K562 (cell line): ENCODE data around the gene CBFA2T2. TPM values are rescaled to one million over a fixed set of nuclear protein-coding genes. Genes with fewer than 3 reads are reported as not detected.

Experiments used
- GATAD2B ChIP-seq: fragments of 450-650 bp; IDR thresholded peaks from 2 replicates; pipeline ENCODE4 v1.6.1; 2017; ENCODE audit warnings: mild to moderate bottlenecking, borderline replicate concordance
- IRF1 ChIP-seq: sonication (generic); formaldehyde crosslinking; IDR thresholded peaks from 2 replicates; pipeline ENCODE4 v1.8.0; 2022; ENCODE audit warnings: missing genetic modification reagents, mild to moderate bottlenecking, borderline replicate concordance
- LEF1 ChIP-seq: fragments of 450-650 bp; IDR thresholded peaks from 2 replicates; pipeline ENCODE4 v1.6.1; 2016; ENCODE audit warnings: mild to moderate bottlenecking
- POLR2AphosphoS5 ChIP-seq: IDR thresholded peaks from 2 replicates; pipeline ENCODE4 v1.6.1; 2011; ENCODE audit warnings: mild to moderate bottlenecking, low read depth, low read length, moderate library complexity; ENCODE audit not compliant: control insufficient read depth, insufficient read depth
- RFX1 ChIP-seq: fragments of 450-650 bp; IDR thresholded peaks from 2 replicates; pipeline ENCODE4 v1.6.1; 2016; ENCODE audit warnings: mild to moderate bottlenecking, moderate library complexity
- TARDBP ChIP-seq: fragments of 450-650 bp; IDR thresholded peaks from 2 replicates; pipeline ENCODE4 v1.6.1; 2016
- ZBTB40 ChIP-seq, 2 experiments: fragments of 450-650 bp in 1 of 2; sonication (generic) in 1 of 2; formaldehyde crosslinking in 1 of 2; IDR thresholded peaks; 2 replicates each; pipeline versions ENCODE4 v1.7.1 to v1.9.0; 2016 to 2022; ENCODE audit warnings: inconsistent platforms in 1 of 2, mild to moderate bottlenecking in 1 of 2, missing genetic modification reagents in 1 of 2
- ZNF165 ChIP-seq: fragments of 250-450 bp; sonication (Bioruptor Pico); IDR thresholded peaks from 2 replicates; pipeline ENCODE4 v1.4.0; 2020; ENCODE audit warnings: borderline replicate concordance
- ZNF695 ChIP-seq: fragments of 450-650 bp; formaldehyde crosslinking; IDR thresholded peaks from 2 replicates; pipeline ENCODE4 v1.4.0; 2020; ENCODE audit warnings: mild to moderate bottlenecking, moderate library complexity
- ZNF780A ChIP-seq: fragments of 250-450 bp; sonication (Bioruptor Pico); IDR thresholded peaks from 2 replicates; pipeline ENCODE4 v1.5.0; 2021; ENCODE audit warnings: mild to moderate bottlenecking
- polyA plus RNA-seq, 8 experiments: library from polyadenylated mRNA; depleted of rRNA in 4 of 8; stranded (reverse) in 5 of 8; unstranded in 3 of 8; fragments of >200 nt; fragmentation: Nextera tagmentation in 2 of 8; fragmentation: Illumina TruSeq in 1 of 8; extraction: Ambion mirVana in 2 of 8; extraction: Trizol in 1 of 8; gene quantifications; 2 replicates each; pipeline versions ENCODE4 v1.2.1 to v1.2.3, GENCODE V29; 2011 to 2014; ENCODE audit warnings: inconsistent platforms in 1 of 8, missing spikeins in 1 of 8
- total RNA-seq, 7 experiments: library from RNA; depleted of rRNA in 6 of 7; stranded (reverse); fragments of >200 nt in 6 of 7; fragmentation: Illumina TruSeq in 2 of 7; extraction: Trizol in 2 of 7; gene quantifications; 2 replicates each; pipeline versions ENCODE4 v1.2.1 to v1.2.3, GENCODE V29; 2011 to 2021; ENCODE audit warnings: low replicate concordance in 1 of 7
- TF ChIP-seq, protein P1 (sequence below): fragments of 250-450 bp; sonication (Bioruptor Pico); IDR thresholded peaks from 2 replicates; pipeline ENCODE4 v1.5.0; 2021
- TF ChIP-seq, protein P2 (sequence below): fragments of 250-450 bp; sonication (Bioruptor Pico); IDR thresholded peaks from 2 replicates; pipeline ENCODE4 v1.4.0; 2020; ENCODE audit warnings: mild to moderate bottlenecking
- TF ChIP-seq, protein P3 (sequence below): fragments of 250-450 bp; sonication (Bioruptor Pico); IDR thresholded peaks from 2 replicates; pipeline ENCODE4 v1.8.0; 2022; ENCODE audit warnings: inconsistent platforms, mild to moderate bottlenecking, moderate library complexity, borderline replicate concordance

CBFA2T2 gene
- total and polyA plus RNA-seq, 9 of the 15 experiments (the other 6 are each of a cell fraction or from before 2014, with no cell fraction given): 0.27 to 9.6 (median 5.8) TPM

- TF ChIP-seq ZBTB40 (IDR thresholded peaks at IDR 0.05) (no peak), ZBTB40 (CRISPR knock-in tag; IDR thresholded peaks at IDR 0.05) (no peak), GATAD2B (no peak; the same call in 1 of the 2 replicates), ZNF695 (CRISPR knock-in tag) (no peak), POLR2AphosphoS5 (peak; percentile 92), LEF1 (peak; percentile 89), RFX1 (no peak), ZNF165 (CRISPR knock-in tag) (no peak), TARDBP (no peak), ZNF780A (CRISPR knock-in tag) (no peak), IRF1 (CRISPR knock-in tag) (no peak)
- TF ChIP-seq, protein P1, sequence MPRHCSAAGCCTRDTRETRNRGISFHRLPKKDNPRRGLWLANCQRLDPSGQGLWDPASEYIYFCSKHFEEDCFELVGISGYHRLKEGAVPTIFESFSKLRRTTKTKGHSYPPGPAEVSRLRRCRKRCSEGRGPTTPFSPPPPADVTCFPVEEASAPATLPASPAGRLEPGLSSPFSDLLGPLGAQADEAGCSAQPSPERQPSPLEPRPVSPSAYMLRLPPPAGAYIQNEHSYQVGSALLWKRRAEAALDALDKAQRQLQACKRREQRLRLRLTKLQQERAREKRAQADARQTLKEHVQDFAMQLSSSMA (CRISPR knock-in tag): no peak
- TF ChIP-seq, protein P2, sequence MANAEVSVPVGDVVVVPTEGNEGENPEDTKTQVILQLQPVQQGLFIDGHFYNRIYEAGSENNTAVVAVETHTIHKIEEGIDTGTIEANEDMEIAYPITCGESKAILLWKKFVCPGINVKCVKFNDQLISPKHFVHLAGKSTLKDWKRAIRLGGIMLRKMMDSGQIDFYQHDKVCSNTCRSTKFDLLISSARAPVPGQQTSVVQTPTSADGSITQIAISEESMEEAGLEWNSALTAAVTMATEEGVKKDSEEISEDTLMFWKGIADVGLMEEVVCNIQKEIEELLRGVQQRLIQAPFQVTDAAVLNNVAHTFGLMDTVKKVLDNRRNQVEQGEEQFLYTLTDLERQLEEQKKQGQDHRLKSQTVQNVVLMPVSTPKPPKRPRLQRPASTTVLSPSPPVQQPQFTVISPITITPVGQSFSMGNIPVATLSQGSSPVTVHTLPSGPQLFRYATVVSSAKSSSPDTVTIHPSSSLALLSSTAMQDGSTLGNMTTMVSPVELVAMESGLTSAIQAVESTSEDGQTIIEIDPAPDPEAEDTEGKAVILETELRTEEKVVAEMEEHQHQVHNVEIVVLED (CRISPR knock-in tag): no peak
- TF ChIP-seq, protein P3, sequence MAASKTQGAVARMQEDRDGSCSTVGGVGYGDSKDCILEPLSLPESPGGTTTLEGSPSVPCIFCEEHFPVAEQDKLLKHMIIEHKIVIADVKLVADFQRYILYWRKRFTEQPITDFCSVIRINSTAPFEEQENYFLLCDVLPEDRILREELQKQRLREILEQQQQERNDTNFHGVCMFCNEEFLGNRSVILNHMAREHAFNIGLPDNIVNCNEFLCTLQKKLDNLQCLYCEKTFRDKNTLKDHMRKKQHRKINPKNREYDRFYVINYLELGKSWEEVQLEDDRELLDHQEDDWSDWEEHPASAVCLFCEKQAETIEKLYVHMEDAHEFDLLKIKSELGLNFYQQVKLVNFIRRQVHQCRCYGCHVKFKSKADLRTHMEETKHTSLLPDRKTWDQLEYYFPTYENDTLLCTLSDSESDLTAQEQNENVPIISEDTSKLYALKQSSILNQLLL: no peak
These were observed 200.1 kb downstream of the CBFA2T2 start (continued) for GRCh38 chr20:33689973-33690372.
